Smooth muscle cell (in vitro differentiated cells): ENCODE measurements around the gene UGT1A10. TPM values are rescaled to one million over a fixed set of nuclear protein-coding genes. Genes with fewer than 3 reads are reported as not detected.

Experiments
- DNase-seq: peaks from one replicate; lab custom pipeline; 2025; ENCODE audit not compliant: unreplicated experiment; lab: John Stamatoyannopoulos, UW
- H2AFZ ChIP-seq: fragments of 200-600 bp; sonication (generic); 2 replicates; pipeline ENCODE4 v1.6.0; 2016; ENCODE audit warnings: antibody characterized with exemption, low read depth, mild to moderate bottlenecking
- H3F3A ChIP-seq: fragments of 200-600 bp; sonication (generic); 2 replicates; pipeline ENCODE4 v1.6.0; 2017; ENCODE audit warnings: antibody characterized with exemption, low read depth
- H3K27ac ChIP-seq: fragments of 200-600 bp; sonication (generic); 2 replicates; pipeline ENCODE4 v1.5.1; 2016; ENCODE audit warnings: low read depth, mild to moderate bottlenecking
- H3K27me3 ChIP-seq: fragments of 200-600 bp; sonication (generic); 2 replicates; pipeline ENCODE4 v1.6.1; 2016; ENCODE audit warnings: low read depth, mild to moderate bottlenecking
- H3K36me3 ChIP-seq: fragments of 200-600 bp; sonication (generic); 2 replicates; pipeline ENCODE4 v1.5.1; 2016; ENCODE audit warnings: low read depth
- H3K4me1 ChIP-seq: fragments of 200-600 bp; sonication (generic); 2 replicates; pipeline ENCODE4 v1.5.1; 2016; ENCODE audit warnings: low read depth
- H3K4me2 ChIP-seq: fragments of 200-600 bp; sonication (generic); 2 replicates; pipeline ENCODE4 v1.6.0; 2016; ENCODE audit warnings: mild to moderate bottlenecking
- H3K4me3 ChIP-seq: fragments of 200-600 bp; sonication (generic); 2 replicates; pipeline ENCODE4 v1.5.1; 2016; ENCODE audit warnings: mild to moderate bottlenecking
- H3K79me2 ChIP-seq: fragments of 200-600 bp; sonication (generic); 2 replicates; pipeline ENCODE4 v1.6.0; 2016; ENCODE audit warnings: low read depth, mild to moderate bottlenecking
- H3K9ac ChIP-seq: fragments of 200-600 bp; sonication (generic); 2 replicates; pipeline ENCODE4 v1.6.0; 2016; ENCODE audit warnings: low read depth
- H3K9me3 ChIP-seq: fragments of 200-600 bp; sonication (generic); replicated peaks from 2 replicates; pipeline ENCODE4 v1.5.1; 2016; ENCODE audit warnings: low read depth
- H4K20me1 ChIP-seq: fragments of 200-600 bp; sonication (generic); 2 replicates; pipeline ENCODE4 v1.6.0; 2016; ENCODE audit warnings: low read depth
- CTCF ChIP-seq: fragments of 200-600 bp; sonication (generic); IDR thresholded peaks from 2 replicates; pipeline ENCODE4 v1.5.1; 2017; ENCODE audit warnings: borderline replicate concordance, mild to moderate bottlenecking, antibody characterized with exemption; ENCODE audit not compliant: insufficient read depth, poor library complexity, severe bottlenecking
- WGBS: methylation state at CpG from one replicate; pipeline ENCODE4 v1.1.7; 2016; ENCODE audit warnings: low lambda C conversion rate; 5-methylcytosine and 5-hydroxymethylcytosine counted together
- polyA plus RNA-seq: library from polyadenylated mRNA; unstranded; fragments of >200 nt; fragmentation: Nextera tagmentation; extraction: Ambion mirVana; gene quantifications from 2 replicates; pipeline ENCODE4 v1.2.1, GENCODE V29; 2016
- total RNA-seq: library from RNA; depleted of rRNA; stranded (reverse); fragments of >200 nt; gene quantifications from 2 replicates; pipeline ENCODE4 v1.2.3, GENCODE V29; 2014

UGT1A10 gene
- total and polyA plus RNA-seq, 2 experiments from 2014 or later: not detected

GRCh38 chr2:233692648-233693047 is 56.4 kb downstream of the UGT1A10 start, which contains the start of gene UGT1A6:
Gene UGT1A6 (plus strand): TSS chr2:233692890. CDS start chr2:233693005, 115 bp downstream.
- DNase-seq: no peak
- Histone ChIP-seq H2AFZ (no peak within 1 kb of the TSS), H3K27me3 (no peaks in the 10 kb centered on the region), H3K4me3 (no peak within 1 kb of the TSS), H4K20me1 (no peaks in the 10 kb centered on the region), H3K4me1 (no peaks in the 10 kb centered on the region), H3K27ac (no peak within 1 kb of the TSS), H3K9me3 (no peaks in the 10 kb centered on the region), H3K4me2 (no peak within 1 kb of the TSS), H3K79me2 (no peaks in the 10 kb centered on the region), H3K9ac (no peak within 1 kb of the TSS), H3K36me3 (no peaks in the 10 kb centered on the region), H3F3A (no peaks in the 10 kb centered on the region)
- 94% methylated on average over 4 of the region's 4 CpGs for WGBS
- no peak for TF ChIP-seq CTCF

- no peak for TF ChIP-seq CTCF
- no peaks in the 10 kb centered on the region for H3K27me3 ChIP-seq
- H3K4me3 ChIP-seq: no peak overlapping the region
- no peaks in the 10 kb centered on the region for H3F3A ChIP-seq
- no peak for DNase-seq
- 93% methylated on average over 6 of the region's 6 CpGs for WGBS
- H3K27ac ChIP-seq: no peak overlapping the region
- H3K4me2 ChIP-seq: no peak overlapping the region
- H4K20me1 ChIP-seq: no peaks in the 10 kb centered on the region
- no peaks in the 10 kb centered on the region for H3K36me3 ChIP-seq
- no peaks in the 10 kb centered on the region for H3K79me2 ChIP-seq
- H3K4me1 ChIP-seq: no peaks in the 10 kb centered on the region
- no peak overlapping the region for H3K9ac ChIP-seq
- H3K9me3 ChIP-seq: no peaks in the 10 kb centered on the region
- H2AFZ ChIP-seq: no peak overlapping the region
These were observed 57.7 kb downstream of the UGT1A10 start for GRCh38 chr2:233693963-233694362.

GRCh38 chr2:233698740-233699139 is 62.5 kb downstream of the UGT1A10 start:
- DNase-seq: no peak
- Histone ChIP-seq H2AFZ (no peak overlapping the region), H3K36me3 (no peaks in the 10 kb centered on the region), H3K9me3 (no peaks in the 10 kb centered on the region), H3F3A (peaks cover 12% of the 10 kb centered on the region), H3K4me2 (no peak overlapping the region), H3K79me2 (no peaks in the 10 kb centered on the region), H3K27ac (no peak overlapping the region), H3K4me3 (no peak overlapping the region), H3K27me3 (no peaks in the 10 kb centered on the region), H4K20me1 (no peaks in the 10 kb centered on the region), H3K4me1 (peaks cover 14% of the 10 kb centered on the region), H3K9ac (no peak overlapping the region)
- WGBS: 97% methylated on average over 4 of the region's 4 CpGs
- no peak for TF ChIP-seq CTCF

- Histone ChIP-seq H3K79me2 (no peaks in the 10 kb centered on the region), H3K4me3 (no peak overlapping the region), H3K36me3 (no peaks in the 10 kb centered on the region), H3K4me2 (peak overlapping the region; percentile 65), H3K27me3 (no peaks in the 10 kb centered on the region), H3K4me1 (peaks cover 14% of the 10 kb centered on the region), H3K9ac (peak overlapping the region; percentile 31), H2AFZ (peak overlapping the region; percentile 56), H4K20me1 (no peaks in the 10 kb centered on the region), H3K9me3 (no peaks in the 10 kb centered on the region), H3F3A (peaks cover 12% of the 10 kb centered on the region), H3K27ac (peak overlapping the region; percentile 77)
- 67% methylated on average over 8 of the region's 8 CpGs for WGBS
- no peak for TF ChIP-seq CTCF
- DNase-seq: no peak
These were observed 63.3 kb downstream of the UGT1A10 start for GRCh38 chr2:233699424-233700027.
